LNCaP clone FGC (cell line): ENCODE results near the gene COPB1.

ENCODE experiments used
- DNase-seq: peaks from one replicate; pipeline ENCODE4 v3.0.0-alpha.2; 2011; ENCODE audit warnings: low read depth
- H3K4me3 ChIP-seq: 2 replicates; pipeline ENCODE4 v1.5.1; 2011; ENCODE audit warnings: mild to moderate bottlenecking, low read depth, low read length, control low read depth
- TF ChIP-seq, protein P1 (sequence below): IDR thresholded peaks from 2 replicates; pipeline ENCODE4 v1.5.1; 2012; ENCODE audit warnings: mild to moderate bottlenecking; ENCODE audit not compliant: control insufficient read depth, insufficient read depth; ENCODE audit errors: extremely low read depth

COPB1 gene

DNA sequence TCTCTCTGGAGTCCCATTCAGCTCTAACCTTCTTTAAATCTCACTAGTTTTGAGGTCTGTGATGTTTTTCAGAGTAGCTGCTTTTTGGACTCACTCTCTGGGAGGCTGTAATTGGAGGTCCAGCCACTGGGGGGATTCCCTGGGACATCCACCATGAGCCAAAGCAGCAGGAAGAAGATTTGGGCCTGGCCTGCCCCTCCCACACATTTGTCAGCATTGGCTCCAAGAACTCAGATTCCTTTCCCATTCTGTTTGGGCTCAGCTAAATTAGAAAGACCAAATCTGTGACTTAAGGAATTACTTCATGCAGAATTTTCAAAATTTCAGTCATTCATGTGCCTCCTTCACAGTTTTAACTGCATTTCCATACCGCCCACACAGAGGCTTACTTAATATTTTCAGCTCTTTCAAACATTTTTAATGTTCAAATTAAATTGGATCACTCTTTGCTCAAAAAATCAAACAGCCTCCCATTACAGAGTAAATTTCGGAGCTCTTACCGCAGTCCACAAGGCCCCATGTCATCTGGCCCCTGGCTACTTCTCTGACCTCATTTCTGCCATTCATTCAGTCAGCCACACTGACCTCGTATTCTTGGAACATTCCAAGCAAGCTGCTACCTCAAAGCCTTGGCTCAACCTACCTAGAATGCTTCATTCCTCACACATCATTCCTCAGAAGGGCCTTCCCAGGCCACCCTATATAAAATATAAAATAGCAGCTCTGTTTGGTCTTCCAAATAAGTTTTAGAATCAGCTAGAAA lies 86.1 kb downstream of the COPB1 start:
- no peak for DNase-seq
- H3K4me3 ChIP-seq, result no peak overlapping the region
- TF ChIP-seq, protein P1, sequence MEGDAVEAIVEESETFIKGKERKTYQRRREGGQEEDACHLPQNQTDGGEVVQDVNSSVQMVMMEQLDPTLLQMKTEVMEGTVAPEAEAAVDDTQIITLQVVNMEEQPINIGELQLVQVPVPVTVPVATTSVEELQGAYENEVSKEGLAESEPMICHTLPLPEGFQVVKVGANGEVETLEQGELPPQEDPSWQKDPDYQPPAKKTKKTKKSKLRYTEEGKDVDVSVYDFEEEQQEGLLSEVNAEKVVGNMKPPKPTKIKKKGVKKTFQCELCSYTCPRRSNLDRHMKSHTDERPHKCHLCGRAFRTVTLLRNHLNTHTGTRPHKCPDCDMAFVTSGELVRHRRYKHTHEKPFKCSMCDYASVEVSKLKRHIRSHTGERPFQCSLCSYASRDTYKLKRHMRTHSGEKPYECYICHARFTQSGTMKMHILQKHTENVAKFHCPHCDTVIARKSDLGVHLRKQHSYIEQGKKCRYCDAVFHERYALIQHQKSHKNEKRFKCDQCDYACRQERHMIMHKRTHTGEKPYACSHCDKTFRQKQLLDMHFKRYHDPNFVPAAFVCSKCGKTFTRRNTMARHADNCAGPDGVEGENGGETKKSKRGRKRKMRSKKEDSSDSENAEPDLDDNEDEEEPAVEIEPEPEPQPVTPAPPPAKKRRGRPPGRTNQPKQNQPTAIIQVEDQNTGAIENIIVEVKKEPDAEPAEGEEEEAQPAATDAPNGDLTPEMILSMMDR, result no peak

DNA sequence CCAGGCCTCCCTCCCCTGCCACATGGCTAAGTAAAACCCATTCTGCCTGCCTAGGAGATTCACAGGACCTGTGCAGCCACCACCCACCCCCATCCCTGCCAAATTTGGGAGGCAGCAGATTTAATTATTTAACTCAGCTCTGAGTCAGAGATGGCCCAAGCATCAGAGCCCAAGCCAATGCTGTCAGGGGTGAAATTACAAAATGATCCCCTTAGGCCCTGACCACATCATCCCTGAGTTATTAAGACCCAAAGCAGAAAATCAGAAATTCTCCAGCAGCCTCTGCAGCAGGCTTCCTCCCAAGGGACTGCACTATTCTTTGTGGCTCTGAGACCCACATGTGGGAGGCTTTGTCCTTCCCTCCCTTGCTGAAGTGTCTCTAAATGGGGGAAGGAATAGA lies 87.8 kb downstream of the COPB1 start:
- TF ChIP-seq, protein P1, result no peak
- H3K4me3 ChIP-seq, result no peak overlapping the region
- DNase-seq, result no peak

DNA sequence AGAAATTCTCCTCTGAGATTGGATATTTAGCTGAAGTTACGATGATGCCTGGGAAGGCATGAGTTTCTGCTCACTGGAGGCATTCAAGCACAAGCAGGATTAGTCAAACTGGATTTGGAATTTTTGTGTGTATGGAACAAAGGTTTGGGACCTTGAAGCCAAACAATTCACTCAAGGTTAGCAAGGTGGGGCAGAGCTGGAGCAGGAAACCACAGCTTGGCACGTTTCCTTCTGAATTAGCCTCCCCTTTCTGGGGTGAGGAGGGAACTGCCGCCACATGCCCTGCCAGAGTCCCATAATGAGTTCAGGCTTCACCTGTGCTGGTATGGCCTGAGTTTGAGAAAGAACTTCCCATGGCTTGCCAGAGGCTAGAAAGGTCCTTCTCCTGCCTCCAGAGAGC lies 89.7 kb downstream of the COPB1 start:
- TF ChIP-seq, protein P1, result no peak

DNA sequence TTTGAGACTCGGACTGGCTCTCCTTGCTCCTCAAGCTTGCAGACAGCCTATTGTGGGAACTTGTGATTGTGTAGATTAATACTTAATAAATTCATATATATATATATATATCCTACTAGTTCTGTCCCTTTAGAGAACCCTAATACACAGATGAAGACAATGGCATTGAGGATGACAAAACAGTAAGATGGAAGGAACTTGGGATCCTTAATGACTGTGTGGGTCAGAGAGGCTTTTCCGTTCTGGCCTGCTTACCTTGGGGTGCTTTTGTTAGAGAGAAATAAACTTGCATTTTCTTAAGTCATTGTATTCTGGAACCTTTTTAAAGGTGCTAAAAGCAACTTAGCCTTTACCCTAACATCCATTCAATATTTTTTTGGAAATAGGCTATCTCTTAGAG lies 91.0 kb downstream of the COPB1 start:
- TF ChIP-seq, protein P1, result no peak
- no peak for DNase-seq

More for the DNA sequence above, 89.7 kb downstream of the COPB1 start:
- DNase-seq, result no peak
- H3K4me3 ChIP-seq, result no peak overlapping the region

More for the DNA sequence above, 91.0 kb downstream of the COPB1 start:
- H3K4me3 ChIP-seq, result no peak overlapping the region
